Fibroblast of skin of abdomen (primary cell): ENCODE data around the gene MACROD1.

Source experiments
- DNase-seq: peaks from one replicate; pipeline ENCODE4 v3.0.0-alpha.2; 2013

MACROD1 gene

DNA sequence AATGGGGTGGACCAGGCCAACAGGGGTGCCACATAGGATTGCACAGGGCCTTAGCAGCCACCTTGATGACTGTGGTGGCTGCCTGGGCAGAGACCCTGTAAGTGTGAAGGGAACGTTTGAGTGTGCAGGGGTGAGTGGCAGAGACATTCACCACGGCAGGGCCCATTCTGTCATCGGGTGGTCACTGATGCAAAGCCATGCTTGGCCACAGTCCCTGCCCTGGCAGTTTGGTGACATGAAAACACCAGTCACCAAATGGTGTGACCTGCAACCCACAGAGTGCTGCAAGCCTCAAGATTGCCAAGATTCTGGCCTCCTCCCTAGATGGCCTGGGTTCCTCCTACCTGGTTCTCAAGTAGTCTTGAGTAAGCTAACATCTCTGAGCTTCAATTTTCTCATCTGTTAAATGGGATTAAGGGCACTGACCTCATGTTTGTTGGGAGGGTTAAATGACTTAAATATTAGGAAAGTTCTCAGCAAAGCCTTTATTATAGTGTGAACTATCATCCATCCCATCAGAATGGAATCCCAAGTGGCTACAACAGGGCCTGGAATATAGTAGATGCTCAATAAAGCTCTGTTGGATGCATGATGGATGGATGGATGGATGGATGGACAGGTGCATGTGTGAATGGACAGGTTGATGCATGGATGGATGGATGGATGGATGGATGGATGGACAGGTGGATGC, 53.0 kb downstream of the MACROD1 start:
- DNase-seq, result no peak

DNA sequence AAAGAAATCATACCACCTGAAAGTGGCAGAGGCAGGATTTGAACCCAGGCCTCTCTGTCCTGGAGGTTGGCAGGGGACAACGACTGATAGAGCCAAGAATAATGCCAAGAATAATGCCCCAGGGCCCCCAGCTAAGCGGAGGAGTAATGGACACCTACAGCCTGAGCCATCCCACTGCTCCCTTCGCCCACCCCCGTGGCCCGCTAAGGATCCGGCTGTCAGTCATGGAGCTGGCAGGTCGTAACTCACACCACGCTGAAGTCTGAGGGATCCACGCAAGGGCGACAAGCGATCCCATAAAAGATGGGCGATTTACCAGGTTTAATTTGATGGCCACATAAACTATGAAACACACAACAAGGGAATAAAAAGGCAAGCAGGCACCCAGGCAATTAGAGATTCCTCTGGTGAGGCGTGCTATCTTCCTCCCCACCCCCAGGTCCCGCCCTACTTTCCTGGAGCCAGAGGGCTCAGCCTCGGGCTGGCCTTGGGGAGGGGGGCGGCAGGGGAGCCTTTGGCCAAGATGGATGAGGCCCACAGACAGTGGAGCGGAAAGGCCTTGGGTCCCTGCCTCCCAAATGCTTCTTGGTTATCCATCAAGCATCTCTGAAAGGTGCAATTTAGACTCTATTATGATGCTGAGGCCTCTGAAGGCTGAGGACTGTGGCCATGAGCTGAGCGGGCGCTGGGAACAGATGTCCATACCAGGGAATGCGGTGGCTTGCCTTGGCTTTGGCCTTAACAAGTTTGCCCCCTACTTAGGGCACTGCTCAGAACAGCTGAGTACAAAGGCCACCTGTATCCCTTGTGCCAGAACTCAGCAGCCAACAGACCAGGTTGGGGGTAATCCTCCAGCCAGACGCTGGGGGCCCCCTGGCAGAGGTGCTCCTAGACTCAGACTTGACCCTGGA, 55.2 kb downstream of the MACROD1 start:
- DNase-seq, result no peak

DNA sequence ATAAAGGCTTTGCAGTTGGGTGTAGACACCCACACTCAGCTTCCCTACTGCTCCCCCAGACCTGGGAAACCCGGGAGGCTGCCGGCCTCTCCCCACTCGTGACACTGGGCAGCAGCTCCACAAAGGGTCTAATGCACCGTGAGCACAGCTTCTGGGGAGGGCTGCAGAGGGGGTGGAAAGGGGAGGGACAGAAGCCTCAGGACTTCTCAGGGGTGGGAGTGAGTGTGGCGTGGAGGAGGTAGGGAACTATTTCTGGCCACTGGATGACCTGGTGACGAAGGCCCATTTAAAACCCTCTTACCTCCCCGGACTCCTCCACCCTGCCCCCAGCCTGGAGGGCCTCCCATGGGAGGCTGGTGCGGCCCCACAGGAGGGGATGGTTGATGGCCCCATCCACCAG, 56.6 kb downstream of the MACROD1 start:
- DNase-seq, result no peak

DNA sequence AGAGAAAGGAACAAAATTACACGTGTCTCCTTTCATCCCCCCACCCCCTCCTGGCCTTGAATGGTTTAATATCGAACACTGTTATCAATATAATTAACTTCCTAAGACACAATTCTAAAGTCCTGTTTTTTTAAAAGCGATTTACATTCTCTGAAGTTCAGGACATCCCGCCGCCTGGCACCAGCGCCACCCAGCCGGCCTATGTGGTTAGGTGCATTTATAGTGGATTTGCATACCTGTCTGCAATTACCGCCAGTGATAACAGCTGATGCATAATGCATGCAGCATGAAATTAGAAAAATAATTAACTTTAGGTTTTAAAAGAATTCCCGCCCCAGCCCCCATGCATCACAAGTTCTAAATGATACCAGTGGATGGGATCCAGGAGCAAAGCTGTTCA, 58.6 kb downstream of the MACROD1 start:
- DNase-seq, result no peak

DNA sequence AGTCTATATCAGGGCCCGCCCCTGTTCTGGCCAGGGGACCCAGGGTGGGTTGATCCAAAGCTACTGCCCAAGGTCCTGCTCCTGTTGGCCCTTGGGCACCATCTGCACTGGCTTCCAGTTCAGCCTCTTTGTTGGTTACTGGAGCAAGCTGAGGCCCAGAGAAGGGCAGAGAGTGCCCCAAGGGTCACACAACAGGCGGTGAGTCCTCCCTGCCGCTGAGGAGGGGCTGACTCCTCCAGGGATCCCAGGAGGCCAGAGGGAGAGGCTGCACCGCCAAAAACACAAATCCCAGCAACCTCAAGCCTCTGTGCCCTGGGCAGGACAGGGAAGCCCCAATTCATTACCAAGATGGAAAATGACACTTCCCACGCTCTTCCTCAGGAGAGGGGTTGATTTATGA, 61.3 kb downstream of the MACROD1 start:
- no peak for DNase-seq

DNA sequence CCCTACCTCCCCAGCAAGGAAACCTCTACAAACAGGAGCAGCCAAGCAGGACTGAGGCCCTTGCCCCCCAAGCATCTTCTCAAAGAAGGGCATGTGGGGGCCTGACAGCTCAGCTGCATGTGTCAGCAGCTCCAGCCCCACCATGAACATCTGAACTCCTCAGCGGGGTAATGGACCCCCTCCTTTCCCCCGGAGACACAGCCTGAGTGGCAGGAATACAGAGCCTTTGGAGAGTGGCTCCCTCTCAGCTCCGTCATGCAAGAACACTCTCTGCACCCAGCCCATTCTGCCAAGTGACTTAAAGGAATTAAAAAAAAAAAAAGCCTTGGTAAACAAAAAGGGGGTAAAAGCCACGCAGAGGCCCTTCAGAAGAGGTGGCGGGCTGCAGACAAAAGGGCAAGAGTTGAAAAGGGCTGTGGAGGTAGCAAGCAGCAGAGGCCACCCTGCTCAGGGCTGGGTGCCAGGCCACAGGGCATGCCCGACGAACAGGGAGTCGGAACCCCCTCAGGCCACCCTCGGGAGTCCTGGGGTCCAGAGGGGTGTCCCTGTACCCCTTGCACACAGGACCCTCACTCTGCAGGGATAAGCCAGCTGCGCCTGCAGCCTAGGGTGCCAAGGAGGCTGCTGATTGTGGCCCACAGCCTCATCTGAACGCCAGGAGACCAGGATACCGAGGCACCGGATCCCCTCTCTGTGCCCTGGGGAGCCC, 62.5 kb downstream of the MACROD1 start:
- DNase-seq, result peak; percentile 17

DNA sequence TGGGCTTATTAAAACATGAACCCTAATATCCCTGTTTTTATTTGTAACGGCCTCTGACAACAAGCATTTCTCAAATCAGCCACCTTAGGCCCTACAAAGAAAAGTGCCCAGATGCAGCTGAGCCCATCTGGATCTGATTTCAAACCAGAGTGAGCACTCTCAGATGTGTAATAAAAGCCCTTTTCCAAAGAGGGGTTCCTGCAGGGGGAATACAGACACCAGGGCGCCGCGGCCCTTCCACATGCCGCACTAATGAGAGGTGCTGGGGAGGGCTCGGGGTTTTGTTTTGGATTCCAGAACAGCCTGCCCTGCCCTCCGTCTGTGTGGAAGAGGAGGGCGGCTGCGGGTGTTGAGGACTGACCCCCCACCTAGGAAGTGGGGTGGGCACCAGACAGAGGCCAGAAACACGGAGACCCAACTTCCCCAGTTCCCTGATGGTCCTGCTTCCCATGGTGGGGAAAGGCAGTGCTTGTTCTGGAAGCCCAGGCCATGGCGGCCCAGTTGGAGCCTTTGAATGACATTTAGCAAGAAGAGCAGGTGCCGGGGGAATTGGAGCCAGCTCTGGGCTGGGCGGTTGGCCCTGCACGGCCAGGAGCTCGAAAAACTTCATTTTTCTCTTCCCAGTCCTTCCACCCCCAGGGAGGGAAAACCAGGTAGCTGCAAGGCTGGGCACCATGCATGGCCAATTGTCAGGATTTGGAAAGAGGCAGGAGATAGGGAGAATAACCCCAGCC, 63.7 kb downstream of the MACROD1 start:
- peak; percentile 73 for DNase-seq

DNA sequence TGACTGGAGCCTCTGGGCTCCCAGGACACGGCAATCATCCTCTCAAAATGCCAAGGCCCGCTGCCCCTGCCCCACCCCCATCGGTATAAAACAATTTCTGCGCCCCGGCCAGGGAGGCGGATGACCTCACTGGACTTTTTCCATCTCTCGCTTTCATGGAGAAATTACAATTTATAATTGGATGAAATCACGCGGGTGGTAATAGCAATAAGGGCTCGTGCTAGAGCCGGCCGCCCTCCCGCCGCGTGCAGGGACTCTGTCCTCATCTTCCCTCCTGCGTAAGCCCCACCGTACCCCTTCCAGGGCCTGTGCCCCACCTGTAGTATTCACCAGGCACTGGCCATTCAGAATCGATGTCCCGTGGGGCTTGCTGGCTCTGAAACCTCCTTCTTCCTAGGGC, 64.5 kb downstream of the MACROD1 start:
- DNase-seq, result no peak

DNA sequence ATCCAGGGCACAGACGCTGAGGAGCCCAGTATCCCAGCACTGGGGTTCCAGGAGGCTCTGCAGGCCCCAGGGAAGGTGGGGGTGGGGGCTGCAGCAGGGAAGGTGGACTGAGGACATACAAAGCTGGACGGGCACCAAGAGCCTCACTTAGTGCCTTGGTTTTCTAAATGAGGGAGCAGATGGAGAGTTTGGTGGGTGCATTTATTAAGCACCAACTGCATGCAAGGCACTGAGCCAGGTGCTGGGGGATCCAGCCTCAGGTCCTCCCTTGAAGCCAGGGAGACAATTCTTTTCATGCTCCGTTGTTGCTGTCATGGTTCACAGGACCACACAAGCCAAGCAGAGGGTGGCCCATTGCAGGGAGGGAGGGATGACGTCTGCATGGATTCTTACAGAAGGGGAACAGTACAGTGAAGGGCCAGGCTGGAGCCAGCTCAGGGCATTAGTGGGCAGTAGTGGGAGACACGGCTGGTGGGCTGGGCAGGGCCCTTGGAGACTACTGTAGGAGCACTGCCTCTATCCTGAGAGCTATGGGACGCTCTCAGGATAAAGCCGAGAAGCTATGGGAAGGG, 65.0 kb downstream of the MACROD1 start:
- DNase-seq, result peak; percentile 25

DNA sequence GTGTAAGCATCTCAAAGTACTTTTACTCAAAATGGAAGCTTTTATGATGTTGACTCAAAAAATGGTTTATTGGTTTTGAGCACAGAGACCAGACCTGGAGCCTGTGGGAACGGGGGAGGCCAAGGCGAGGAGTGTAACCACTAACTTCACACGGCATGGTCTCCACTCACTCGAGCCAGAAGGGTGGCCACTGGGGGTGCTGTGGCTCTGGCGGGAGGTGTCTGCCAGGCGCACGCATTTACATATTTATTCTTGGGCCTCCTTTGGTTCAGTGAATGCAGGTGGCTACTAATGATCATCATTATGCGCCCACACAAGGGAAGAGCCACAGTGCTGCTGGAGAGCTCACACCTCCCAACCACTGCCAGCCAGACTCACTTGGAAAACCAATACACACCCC, 65.6 kb downstream of the MACROD1 start:
- no peak for DNase-seq

DNA sequence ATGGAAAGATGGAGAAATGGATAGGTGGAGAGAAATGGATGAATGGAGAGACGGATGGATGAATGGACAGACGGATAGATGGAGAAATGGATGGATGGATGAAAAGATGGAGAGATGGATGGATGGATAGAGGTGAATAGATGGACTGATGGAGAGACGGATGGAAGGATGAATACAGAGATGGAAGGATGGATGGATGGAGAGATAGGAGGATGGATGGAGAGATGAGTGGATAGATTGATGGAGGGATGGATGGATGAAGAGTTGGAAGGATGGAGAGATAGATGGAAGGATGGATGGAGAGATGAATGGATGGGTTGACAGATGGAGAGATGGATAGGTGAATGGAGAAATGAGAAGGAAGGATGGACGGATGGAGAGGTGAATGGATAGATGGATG, 66.5 kb downstream of the MACROD1 start:
- no peak for DNase-seq

DNA sequence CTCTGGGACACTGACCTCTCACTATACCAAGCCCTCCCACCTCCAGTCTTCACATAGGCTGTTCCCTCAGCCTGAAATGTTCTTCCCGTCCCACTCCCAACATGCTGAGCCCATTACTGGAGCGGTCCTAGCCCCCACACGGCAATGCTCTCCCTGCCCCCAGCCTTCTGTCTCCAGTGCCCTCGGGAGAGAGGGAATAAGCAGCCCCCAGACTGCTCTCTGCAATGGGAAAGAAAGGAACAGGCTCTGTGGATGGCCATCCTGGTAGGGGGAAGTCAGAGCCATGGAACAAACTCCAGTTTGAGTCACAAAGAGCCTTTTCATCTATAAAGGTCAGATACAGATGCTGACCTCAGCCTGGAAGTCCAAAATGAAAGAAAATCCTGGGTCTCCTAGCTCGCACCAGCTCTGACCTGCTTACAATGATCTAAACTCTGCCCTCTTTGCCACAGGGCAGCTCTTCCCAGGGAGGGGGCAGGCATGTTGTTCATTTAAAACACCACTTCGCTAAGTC, 67.5 kb downstream of the MACROD1 start:
- no peak for DNase-seq

DNA sequence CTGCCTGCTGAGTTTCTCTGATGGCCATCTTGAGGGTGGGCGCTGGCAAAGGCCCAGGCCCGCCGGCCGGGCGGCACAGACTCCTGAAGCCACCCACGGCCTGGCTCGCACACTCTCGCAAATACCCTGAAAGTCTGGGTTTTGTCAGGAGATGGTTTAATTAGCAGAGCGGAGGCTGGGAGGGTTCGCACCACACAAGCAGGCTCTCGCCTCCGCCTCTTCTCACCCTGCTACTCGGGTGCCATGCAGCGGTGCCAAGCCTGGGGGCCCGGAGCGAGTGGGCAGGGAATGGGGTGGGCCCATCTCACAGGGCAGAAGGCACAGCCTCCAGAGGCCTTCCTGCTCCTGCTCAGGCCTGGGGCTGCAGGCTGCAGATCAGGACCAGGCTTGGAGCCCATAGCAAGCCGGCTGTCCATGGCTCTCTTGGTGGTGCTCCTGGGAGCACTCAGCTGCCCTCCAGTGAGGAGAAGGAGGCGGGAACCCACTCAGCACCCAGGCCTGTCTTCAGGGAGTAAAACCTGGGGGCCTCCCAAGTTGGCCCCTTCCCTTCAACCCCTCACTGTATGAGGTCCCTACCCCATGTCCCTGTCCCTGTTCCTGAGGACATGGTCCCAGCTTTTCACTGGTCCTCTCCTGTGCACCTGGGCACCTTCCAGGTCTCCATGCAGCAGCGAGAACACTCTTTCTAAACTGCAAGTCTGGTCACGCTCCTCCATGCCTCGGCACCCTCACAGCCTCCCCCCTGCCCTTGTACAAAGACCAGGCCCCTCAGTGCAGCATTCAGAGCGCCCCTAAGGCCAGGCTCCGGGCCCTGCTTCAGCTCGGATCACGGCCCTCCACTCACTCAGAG, 68.2 kb downstream of the MACROD1 start:
- no peak for DNase-seq

DNA sequence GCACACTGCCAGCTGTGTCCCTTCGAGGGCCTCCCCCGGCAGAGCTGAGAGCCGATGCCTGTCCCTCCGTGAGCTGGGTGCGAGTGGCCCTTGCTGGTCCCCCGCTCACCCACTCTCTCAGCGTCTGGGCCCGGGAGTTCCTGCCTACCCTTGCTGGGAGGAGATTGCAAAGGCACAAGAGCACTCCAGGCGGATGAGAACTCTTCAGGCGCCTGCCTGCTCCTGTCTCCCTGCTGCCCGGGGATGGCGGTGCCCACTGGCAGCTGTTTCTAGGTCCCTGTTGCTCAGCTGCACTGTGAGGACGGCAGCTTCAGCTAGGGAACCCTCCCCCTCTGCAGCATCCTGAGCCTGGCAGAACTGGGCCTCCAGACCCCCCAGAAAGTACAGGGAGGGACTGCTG, 69.1 kb downstream of the MACROD1 start:
- no peak for DNase-seq

DNA sequence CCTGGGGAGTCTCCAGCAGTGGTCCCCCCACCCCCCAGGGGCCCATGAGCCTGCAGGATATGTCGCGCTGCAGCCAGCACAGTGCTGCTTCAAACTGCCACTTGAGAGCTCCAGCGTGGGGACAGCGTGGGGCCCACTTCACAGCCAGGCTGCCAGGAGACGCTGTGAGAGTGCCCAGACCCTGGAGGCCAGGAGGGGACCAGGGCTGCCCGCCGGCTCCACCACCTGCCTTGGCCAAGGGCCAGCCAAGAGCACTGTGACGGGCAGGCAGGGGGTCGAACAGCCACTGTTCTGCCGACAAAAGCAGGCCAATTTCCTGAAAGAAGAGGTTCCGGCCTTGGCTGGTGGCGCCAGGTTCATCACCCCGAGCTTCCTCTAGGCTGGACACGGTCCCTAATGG, 70.0 kb downstream of the MACROD1 start:
- no peak for DNase-seq

DNA sequence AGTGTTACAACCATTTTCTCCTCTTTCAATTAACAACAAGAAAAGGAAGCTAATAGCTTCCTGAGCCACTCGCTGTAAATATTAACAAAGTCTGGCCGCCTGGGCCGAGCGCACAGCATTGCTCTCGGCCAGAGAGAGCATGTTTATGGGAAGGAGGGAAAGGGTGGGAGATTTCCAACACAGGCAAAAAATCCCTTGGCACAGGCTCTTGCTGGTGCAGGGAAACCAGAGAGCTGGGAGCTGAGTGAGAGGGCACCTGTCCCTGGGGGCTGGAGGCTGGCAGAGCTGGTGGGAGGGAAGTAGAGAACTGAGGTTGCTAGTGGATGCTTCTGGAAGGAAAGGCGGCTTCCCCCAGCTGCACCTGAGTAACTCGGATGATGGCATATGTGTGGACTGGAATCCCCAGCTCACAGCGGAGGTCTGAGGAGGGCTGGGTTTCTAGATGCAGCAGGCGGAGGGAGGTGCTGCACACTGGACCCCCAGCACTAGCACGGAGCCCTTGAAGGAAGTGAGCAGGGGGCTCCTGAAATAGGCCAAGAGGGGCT, 70.6 kb downstream of the MACROD1 start:
- DNase-seq, result no peak

DNA sequence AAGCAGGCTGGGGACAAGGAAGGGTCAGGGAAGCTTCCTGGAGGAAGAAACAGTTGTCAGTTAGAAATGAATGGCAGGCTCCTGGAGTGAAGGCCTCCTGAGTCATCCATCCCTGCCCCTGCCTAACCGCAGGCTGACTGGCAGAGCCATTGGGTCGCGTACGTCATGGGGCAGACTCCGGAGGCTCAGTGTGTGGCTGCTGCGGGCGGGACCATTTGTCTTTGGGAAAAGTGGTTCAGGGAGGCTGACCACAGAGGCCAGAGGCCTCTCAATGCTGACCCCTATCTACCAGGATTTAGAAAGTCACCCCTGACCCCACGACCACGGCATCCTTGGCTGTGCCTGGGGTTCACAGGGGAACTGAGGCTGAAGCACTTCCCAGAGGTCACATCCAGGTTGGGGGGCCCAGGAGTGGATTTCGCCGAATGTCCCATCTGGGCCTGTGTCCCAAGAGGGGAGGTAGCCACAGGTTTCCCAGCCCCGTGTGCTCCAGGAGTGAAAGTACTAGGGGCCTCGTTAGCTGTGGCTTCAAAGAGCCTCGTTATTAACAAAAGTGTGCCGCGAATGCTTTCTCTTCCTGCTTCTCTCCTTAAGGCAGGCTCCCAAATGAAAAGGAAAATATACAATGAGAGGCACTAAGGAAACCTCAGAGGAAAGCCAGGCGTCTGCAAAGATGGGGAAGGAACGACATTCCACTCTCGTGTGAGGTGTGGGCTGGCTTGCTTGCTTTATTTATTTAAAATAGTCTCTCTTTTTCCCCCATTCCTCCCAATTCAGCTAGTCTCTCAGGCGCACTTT, 71.3 kb downstream of the MACROD1 start:
- peak; percentile 78 for DNase-seq

DNA sequence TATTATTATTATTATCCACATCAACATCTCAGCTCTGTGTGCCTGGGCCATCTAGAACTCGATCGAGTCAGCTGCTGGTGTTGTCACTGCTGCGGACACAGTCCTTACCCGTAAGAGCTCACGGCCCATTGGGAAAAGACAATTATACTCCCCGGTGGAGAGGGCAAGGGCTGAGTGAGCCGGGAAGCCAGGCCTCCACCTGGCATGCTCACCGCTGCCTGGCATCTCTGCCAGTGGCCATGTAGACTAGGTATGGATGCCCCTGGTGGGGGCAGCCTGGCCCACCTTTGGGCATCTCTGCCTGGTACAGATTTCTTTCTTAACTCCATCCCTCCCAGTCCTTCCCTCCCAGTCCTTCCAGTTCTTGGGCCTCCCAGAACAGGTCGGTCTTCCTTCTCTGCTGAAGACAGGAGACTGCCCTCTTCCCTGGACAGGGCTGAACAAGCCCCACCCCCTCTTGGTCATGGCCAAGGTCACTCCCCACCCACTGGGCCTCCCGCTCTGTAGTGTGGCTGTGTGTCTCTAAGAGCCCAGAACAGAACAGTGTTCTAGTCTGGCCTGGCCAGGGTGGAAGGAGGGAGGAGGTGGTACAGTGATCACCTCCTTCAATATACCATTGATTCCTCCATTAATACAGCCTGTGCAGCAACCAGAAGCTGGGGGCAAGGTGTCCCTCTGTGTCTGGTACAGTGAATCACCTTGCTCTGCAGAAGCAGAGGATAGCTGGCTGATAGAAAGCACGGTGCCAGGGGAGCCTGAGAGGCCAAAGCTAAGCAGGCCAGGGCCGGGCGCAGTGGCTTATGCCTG, 72.5 kb downstream of the MACROD1 start:
- no peak for DNase-seq

DNA sequence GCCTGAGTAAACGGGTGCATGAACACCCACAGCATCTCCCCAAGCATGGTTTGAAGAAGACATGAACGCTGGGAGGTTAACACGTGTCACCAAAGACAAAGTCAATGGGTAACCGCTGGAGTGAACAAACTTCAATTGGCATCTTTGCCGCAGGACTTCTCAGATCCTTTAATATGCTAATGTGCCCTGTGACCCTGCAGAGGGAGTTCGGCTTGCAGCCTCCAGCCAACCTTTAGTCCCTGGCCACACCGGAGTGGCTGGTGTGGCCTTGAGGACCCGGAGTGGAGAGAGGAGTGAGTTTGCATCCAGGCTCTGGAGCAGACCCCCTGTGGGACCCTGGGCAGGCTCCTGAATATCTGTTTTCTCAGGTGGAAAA, 73.2 kb downstream of the MACROD1 start:
- no peak for DNase-seq
